T-helper 2 cell treated with Interferon-gamma antibody and Interleukin-4, amounts not matched to agents 100 ng/mL and 5 ng/mL, for 36 hours (primary cell): ENCODE data around the gene NKAIN2. TPM values are rescaled to one million over a fixed set of nuclear protein-coding genes. Genes with fewer than 3 reads are reported as not detected.

Source experiments
- intact Hi-C: fragments of 100-400 bp; cut with micrococcal nuclease; formaldehyde crosslinking; loops from one replicate; pipeline ENCODE4 v1.15.1; 2023
- total RNA-seq: library from RNA; stranded (reverse); gene quantifications from 2 replicates; pipeline ENCODE4 v1.2.3, GENCODE V29; 2022

The NKAIN2 gene
- total RNA-seq, 1 donor from 2014 or later, result not detected

- intact Hi-C loops, result no loop called here
Observed at GRCh38 chr6:124738482-124738881, 934.8 kb downstream of the NKAIN2 start.

DNA sequence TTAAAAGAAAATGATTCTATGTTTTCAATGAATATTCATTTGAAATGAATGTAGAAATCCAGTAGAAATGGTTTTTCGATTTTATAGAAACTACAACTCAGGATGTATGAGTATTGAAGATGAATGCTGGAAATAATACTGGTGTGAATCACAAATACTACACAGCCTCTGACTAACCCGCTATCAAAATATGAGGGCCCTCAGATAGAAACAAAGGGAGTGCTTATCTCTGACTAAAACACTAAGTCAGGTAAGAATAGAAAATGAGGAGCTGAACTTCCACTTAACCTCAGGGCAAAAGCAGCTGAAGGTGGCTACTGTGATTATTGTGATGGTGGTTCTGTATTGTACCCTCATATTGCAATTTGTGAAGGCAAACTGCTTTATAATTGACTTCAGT lies 937.7 kb downstream of the NKAIN2 start:
- intact Hi-C loops, result no loop called here

- intact Hi-C loops, result no loop called here
Observed at GRCh38 chr6:124742971-124743370, 939.3 kb downstream of the NKAIN2 start.

DNA sequence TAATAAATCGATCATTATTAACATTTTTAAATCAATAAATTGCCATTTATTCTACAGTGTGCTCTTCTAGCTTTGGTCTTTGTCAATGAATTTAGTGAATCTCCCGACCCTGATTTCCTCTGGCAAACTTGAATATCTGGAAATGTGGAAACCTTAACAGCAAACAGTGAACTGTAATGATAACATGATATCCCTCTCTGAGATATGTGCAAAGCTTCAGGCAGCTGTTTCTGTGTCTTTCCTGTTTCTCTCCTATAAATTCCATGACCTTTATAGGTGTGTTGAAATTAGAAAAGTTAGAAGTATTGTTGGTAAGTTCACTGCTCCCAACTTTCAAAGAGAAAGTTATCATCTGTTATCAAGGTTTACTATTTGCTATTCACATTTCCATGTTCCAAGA lies 939.8 kb downstream of the NKAIN2 start:
- intact Hi-C loops, result no loop called here

DNA sequence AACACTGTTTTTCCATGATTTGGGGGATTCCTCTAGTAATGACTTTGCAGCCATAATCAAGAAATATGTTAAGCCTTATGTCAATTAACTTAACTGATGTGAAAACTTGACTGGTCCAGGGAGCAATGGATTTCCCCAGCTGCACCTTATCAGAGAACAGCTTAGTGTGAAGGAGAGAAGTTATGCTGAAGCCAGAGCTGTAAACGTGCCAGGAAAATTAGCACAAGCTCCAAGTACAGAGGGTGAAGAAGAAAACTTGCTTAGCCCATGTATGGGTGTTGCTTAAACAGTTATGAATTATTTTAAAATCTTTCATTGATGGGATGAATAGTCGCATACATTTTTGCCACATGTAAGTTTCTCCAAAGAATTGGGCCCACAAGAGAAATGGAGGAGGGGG lies 943.7 kb downstream of the NKAIN2 start:
- intact Hi-C loops, result no loop called here

- intact Hi-C loops, result no loop called here
Observed at GRCh38 chr6:124748778-124749177, 945.1 kb downstream of the NKAIN2 start.

- intact Hi-C loops, result no loop called here
Observed at GRCh38 chr6:124753001-124753400, 949.3 kb downstream of the NKAIN2 start.

- intact Hi-C loops, result no loop called here
Observed at GRCh38 chr6:124753562-124754105, 950.0 kb downstream of the NKAIN2 start.

DNA sequence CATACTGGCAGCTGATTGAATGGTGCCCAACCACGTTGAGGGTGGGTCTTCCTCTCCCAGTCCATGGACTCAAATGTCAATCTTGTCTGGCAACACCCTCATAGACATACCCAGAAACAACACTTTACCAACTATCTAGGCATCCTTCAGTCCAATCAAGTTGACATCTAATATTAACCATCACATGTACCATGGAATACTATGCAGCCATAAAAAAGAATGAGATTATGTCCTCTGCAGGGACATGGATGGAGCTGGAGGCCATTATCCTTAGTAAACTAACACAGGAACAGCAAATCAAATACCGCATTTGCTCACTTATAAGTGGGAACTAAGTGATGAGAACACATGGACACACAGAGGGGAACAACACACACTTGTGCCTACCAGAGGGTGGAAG lies 951.7 kb downstream of the NKAIN2 start:
- intact Hi-C loops, result no loop called here

DNA sequence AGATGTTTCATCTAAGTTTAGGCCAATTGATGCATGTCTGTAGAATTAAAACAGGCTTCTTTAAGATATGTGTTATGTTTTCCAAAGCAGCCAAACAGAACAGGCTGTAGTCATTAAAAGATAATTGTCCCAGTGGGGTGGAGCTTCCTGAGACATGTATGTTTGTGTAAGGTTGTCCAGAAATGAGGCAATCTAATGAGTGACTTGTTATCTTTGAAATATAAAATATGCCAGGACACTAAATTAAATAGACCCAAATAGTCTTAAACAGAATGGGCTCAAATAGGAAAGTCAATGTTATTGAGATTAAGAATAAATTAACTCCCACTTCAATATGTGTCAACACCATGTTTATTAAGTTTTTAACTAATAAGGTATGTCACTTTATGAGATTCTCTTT lies 953.9 kb downstream of the NKAIN2 start:
- intact Hi-C loops, result no loop called here

- intact Hi-C loops, result no loop called here
Observed at GRCh38 chr6:124758663-124759062, 955.0 kb downstream of the NKAIN2 start.

- intact Hi-C loops, result no loop called here
Observed at GRCh38 chr6:124765280-124765679, 961.6 kb downstream of the NKAIN2 start.

- intact Hi-C loops, result no loop called here
Observed at GRCh38 chr6:124768224-124768623, 964.6 kb downstream of the NKAIN2 start.

GRCh38 chr6:124769811-124770544 lies 966.3 kb downstream of the NKAIN2 start:
- intact Hi-C loops, result no loop called here

DNA sequence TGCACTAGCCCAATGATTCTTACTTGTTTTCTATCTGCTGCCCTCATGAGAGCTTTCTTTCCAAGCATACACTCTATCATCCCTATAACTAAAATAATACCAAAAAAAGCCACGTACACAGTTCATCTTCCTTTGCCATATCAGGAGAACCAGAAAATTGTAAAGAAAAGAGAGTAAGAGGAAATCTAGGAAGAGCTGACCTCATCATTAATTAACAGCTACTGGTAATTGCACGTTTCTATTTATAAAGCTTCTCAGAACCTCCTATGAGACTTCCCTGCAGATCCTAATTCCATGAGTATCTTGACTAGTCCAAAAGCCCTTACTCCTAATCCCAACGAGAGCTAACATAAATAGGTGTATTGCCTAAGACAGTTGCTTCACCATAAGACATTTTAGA lies 967.1 kb downstream of the NKAIN2 start:
- intact Hi-C loops, result no loop called here

DNA sequence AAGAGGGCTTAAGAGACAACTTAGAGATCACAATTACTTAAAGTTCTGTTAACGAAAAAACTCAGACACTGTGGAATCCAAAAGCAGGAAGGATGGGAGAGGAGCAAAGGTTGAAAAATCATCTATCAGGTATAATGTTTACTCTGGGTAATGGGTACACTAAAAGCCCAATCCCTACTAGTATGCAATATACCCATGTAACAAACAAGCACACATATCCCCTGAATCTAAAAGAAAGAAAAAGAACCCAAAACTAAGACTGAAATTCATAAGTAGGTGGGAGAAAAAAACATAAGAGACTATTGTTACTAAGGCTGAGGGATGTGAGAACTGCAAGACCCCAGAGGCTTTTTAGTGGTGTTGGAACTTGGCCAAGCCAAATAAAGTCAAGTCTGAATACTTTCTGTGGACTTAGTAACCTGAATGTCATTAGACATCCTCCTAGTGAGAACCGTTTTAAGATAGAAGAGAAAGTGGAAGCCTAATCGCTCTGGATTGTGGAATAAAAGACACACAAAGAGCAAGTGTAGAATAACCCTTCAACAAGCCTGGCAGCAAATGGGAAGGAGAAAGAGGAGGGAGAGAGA lies 969.2 kb downstream of the NKAIN2 start:
- intact Hi-C loops, result no loop called here

- intact Hi-C loops, result no loop called here
Observed at GRCh38 chr6:124775121-124775520, 971.5 kb downstream of the NKAIN2 start.

- intact Hi-C loops, result no loop called here
Observed at GRCh38 chr6:124777863-124778262, 974.2 kb downstream of the NKAIN2 start.

- intact Hi-C loops, result no loop called here
Observed at GRCh38 chr6:124780623-124781022, 977.0 kb downstream of the NKAIN2 start.

DNA sequence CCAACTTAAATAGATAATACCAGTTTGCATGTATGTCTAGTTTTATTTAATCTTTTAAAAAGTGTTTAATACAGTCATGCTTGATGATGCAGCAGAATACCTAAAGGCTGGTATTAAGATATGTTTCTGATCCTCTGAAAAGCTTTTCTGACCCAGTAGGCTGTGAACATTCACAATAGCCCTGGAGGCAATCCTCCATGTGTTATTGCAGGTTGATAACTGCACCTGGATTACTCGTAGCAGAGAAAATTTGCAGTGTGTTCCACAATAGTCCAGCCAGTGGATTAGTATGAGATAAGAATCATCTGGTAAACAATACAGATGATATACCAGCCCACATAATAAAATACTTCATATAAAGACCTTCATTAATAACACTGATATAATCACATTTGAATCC lies 979.7 kb downstream of the NKAIN2 start:
- intact Hi-C loops, result no loop called here

GRCh38 chr6:124791156-124791555 lies 987.5 kb downstream of the NKAIN2 start:
- intact Hi-C loops, result no loop called here

GRCh38 chr6:124792386-124792785 lies 988.7 kb downstream of the NKAIN2 start:
- intact Hi-C loops, result no loop called here

DNA sequence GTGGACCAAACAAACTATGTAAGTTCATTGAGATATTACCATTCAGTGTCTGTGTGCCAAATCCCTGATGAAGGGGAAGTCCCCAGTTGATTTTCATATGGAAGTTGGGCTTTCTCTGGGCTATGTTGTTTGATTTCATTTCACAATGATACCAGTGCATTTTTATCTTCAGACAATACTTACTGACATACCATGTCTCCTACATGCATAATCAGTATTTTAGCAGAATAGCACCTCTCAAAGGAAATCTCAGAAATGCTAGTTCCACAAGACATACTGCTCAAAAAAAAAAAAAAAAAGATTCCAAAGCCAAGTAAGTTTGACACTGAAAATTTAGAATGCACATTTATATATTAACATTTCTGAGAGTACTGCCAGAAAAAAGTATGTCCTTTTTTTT lies 989.7 kb downstream of the NKAIN2 start:
- intact Hi-C loops, result no loop called here
